Measurements from ENCODE around the gene MOV10. TPM values are rescaled to one million over a fixed set of nuclear protein-coding genes. Genes with fewer than 3 reads are reported as not detected.

The MOV10 gene
- total and polyA plus RNA-seq, 9 of the 15 experiments (the other 6 are each of a cell fraction or from before 2014, with no cell fraction given) = 16.7 to 105 (median 49.5) TPM

GRCh38 chr1:112666946-112667345, 7.5 kb upstream of the MOV10 start (continued):
- no peak for TF ChIP-seq ELK1 (CRISPR knock-in tag; IDR thresholded peaks at IDR 0.05)
- TF ChIP-seq, protein P1, sequence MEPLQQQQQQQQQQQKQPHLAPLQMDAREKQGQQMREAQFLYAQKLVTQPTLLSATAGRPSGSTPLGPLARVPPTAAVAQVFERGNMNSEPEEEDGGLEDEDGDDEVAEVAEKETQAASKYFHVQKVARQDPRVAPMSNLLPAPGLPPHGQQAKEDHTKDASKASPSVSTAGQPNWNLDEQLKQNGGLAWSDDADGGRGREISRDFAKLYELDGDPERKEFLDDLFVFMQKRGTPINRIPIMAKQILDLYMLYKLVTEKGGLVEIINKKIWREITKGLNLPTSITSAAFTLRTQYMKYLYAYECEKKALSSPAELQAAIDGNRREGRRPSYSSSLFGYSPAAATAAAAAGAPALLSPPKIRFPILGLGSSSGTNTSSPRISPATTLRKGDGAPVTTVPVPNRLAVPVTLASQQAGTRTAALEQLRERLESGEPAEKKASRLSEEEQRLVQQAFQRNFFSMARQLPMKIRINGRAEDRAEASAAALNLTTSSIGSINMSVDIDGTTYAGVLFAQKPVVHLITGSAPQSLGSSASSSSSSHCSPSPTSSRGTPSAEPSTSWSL (CRISPR knock-in tag; IDR thresholded peaks at IDR 0.05; ENCODE audit: borderline replicate concordance) = no peak
- no peak for TF ChIP-seq RNF219 (CRISPR knock-in tag; IDR thresholded peaks at IDR 0.05)

GRCh38 chr1:112672009-112672408, 2.5 kb upstream of the MOV10 start:
- H3K9ac ChIP-seq (ENCODE audit: insufficient read depth in 1 of 2, low read depth in 2 of 2, low read length in 2 of 2) = no peak overlapping the region
- H3K36me3 ChIP-seq (ENCODE audit: control insufficient read depth, insufficient read depth, low read length) = peaks cover 61% of the 10 kb centered on the region
- in situ Hi-C loops (cut with MboI) (no loop called here), intact Hi-C loops (cut with micrococcal nuclease) (no loop called here)
- ATAC-seq = no peak
- H3K9me3 ChIP-seq (replicated peaks; ENCODE audit: control insufficient read depth, insufficient read depth, low read depth, low read length) = no peaks in the 10 kb centered on the region
- DNase-seq (ENCODE audit: extremely low read depth in 1 of 4, low spot score in 3 of 4) = no peak
- no peaks in the 10 kb centered on the region for H4K20me1 ChIP-seq (replicated peaks; ENCODE audit: control insufficient read depth, insufficient read depth, low read length)
- no peak for TF ChIP-seq XRCC5 (IDR thresholded peaks at IDR 0.05; ENCODE audit: low read depth, low read length)
- no peak for TF ChIP-seq ZNF41 (CRISPR knock-in tag; conservative IDR thresholded peaks at IDR 0.05)
- TF ChIP-seq SMAD4 (CRISPR knock-in tag; conservative IDR thresholded peaks at IDR 0.05) = no peak
- no peak for TF ChIP-seq HOMEZ (CRISPR knock-in tag; IDR thresholded peaks at IDR 0.05)
- TF ChIP-seq SUPT5H (IDR thresholded peaks at IDR 0.05) = no peak
- peak; percentile 76; the same call in 1 of the 2 replicates for TF ChIP-seq HMBOX1 (IDR thresholded peaks at IDR 0.05)
- no peak for TF ChIP-seq ZNF766 (CRISPR knock-in tag; conservative IDR thresholded peaks at IDR 0.05)
- H3K9me1 ChIP-seq (ENCODE audit: control insufficient read depth, insufficient read depth, low read length) = no peaks in the 10 kb centered on the region
- no peaks in the 10 kb centered on the region for H3K27me3 ChIP-seq (ENCODE audit: control insufficient read depth in 2 of 2, insufficient read depth in 2 of 2, low read length in 2 of 2)
- H3K4me3 ChIP-seq = no peak overlapping the region
- no peak overlapping the region for H2AFZ ChIP-seq (ENCODE audit: low read depth, low read length)
- H3K27ac ChIP-seq (ENCODE audit: extremely low read depth, low read depth, low read length) = no peak overlapping the region
- BruUV-seq (replicated peaks) = no TSS peak
- CTCF ChIA-PET (ENCODE audit: low intra/inter-chr PET ratio) = interaction anchor here (0.6 to 2.2 kb wide), 2 partner anchors 35 to 45 kb away, joined by 3 to 15 read pairs; partner anchors contain the start of gene RHOC
- no peak overlapping the region for H3K4me2 ChIP-seq (ENCODE audit: insufficient read depth, low read length)
- FAIRE-seq = no peak
- peaks cover 18 to 31% of the 10 kb centered on the region in 2 experiments for H3K4me1 ChIP-seq (replicated peaks in 1 of 2; ENCODE audit: control insufficient read depth in 2 of 2, insufficient read depth in 2 of 2, low read length in 2 of 2)
- H3K79me2 ChIP-seq (ENCODE audit: control insufficient read depth, insufficient read depth, low read length) = peaks cover 29% of the 10 kb centered on the region
- 75% methylated on average over 2 of the region's 2 CpGs for WGBS (ENCODE audit: insufficient coverage, low coverage, missing lambda C conversion rate)
- POLR2A ChIA-PET = interaction anchor here (0.6 to 7.3 kb wide), 13 partner anchors 10 to 721 kb away, joined by 3 to 104 read pairs (median 4); partner anchors contain the start of genes PPM1J and ST7L
